Left hindlimb (tissue), 1 donor: ENCODE results near the gene ABHD13.
"Not testable (repeated sequence)": the region's sequence is repeated elsewhere in the genome, so short reads cannot be mapped to it uniquely, and the experiment has no call there.

ENCODE experiments used
- DNase-seq: peaks from one replicate; pipeline ENCODE4 v3.0.0-alpha.2; 2018

The ABHD13 gene

GRCh38 chr13:108225440-108225839 is 7.2 kb downstream of the ABHD13 start:
- DNase-seq = no peak

- DNase-seq = no peak
Observed at GRCh38 chr13:108226184-108226583, 8.0 kb downstream of the ABHD13 start.

- no peak for DNase-seq
Observed at GRCh38 chr13:108227651-108228272, 9.6 kb downstream of the ABHD13 start.

GRCh38 chr13:108230377-108230776 is 12.2 kb downstream of the ABHD13 start:
- DNase-seq = no peak

GRCh38 chr13:108249150-108249549 is 31.0 kb downstream of the ABHD13 start:
- no peak for DNase-seq

- DNase-seq = no peak
Observed at GRCh38 chr13:108257248-108257647, 39.1 kb downstream of the ABHD13 start.

GRCh38 chr13:108263621-108264355 is 45.6 kb downstream of the ABHD13 start:
- DNase-seq = no peak

- no peak for DNase-seq
Observed at GRCh38 chr13:108266321-108266990, 48.3 kb downstream of the ABHD13 start.

- no peak for DNase-seq
Observed at GRCh38 chr13:108267347-108267746, 49.2 kb downstream of the ABHD13 start.

- not testable (repeated sequence) for DNase-seq
Observed at GRCh38 chr13:108267855-108268254, 49.7 kb downstream of the ABHD13 start.

- DNase-seq = no peak
Observed at GRCh38 chr13:108268466-108269112, 50.4 kb downstream of the ABHD13 start.

GRCh38 chr13:108269601-108270328 is 51.6 kb downstream of the ABHD13 start, which contains the start of gene TNFSF13B:
Gene TNFSF13B, plus strand, starts transcription at chr13:108269718. Its CDS starts 178 bp downstream, at chr13:108269896.
- DNase-seq = peak; percentile 49

- DNase-seq = no peak
Observed at GRCh38 chr13:108270442-108270841, 52.2 kb downstream of the ABHD13 start.

- no peak for DNase-seq
Observed at GRCh38 chr13:108272333-108272732, 54.1 kb downstream of the ABHD13 start.

- no peak for DNase-seq
Observed at GRCh38 chr13:108273429-108274118, 55.4 kb downstream of the ABHD13 start.

GRCh38 chr13:108274718-108275117 is 56.5 kb downstream of the ABHD13 start:
- DNase-seq = no peak

- DNase-seq = no peak
Observed at GRCh38 chr13:108276060-108276459, 57.9 kb downstream of the ABHD13 start.

GRCh38 chr13:108278466-108278865 is 60.3 kb downstream of the ABHD13 start:
- no peak for DNase-seq

- no peak for DNase-seq
Observed at GRCh38 chr13:108281901-108282300, 63.7 kb downstream of the ABHD13 start.

- no peak for DNase-seq
Observed at GRCh38 chr13:108283110-108283509, 64.9 kb downstream of the ABHD13 start.
